Activated CD8-positive, alpha-beta T cell treated with anti-CD3 and anti-CD28 coated beads for 36 hours (primary cell): ENCODE data around the gene CDS2. TPM values are rescaled to one million over a fixed set of nuclear protein-coding genes. Genes with fewer than 3 reads are reported as not detected.

Experiments
- ATAC-seq: fragments of 200-7000 bp; cut with Tn5 transposase; one replicate; pipeline ENCODE4 v1.10.0; 2021; ENCODE audit warnings: mild to moderate bottlenecking, moderate library complexity
- CTCF ChIA-PET: fragments of 350-600 bp; sonication (Branson Sonifier 250); formaldehyde crosslinking; loops from one replicate; lab custom pipeline; 2021; ENCODE audit warnings: antibody characterized with exemption; lab: Charles Lee
- POLR2A ChIA-PET: fragments of 350-600 bp; sonication (Branson Sonifier 250); formaldehyde crosslinking; loops from one replicate; lab custom pipeline; 2021; ENCODE audit warnings: antibody characterized with exemption; lab: Charles Lee
- DNase-seq: peaks from one replicate; pipeline ENCODE4 v3.0.0-alpha.2; 2020
- H3K27ac Mint-ChIP-seq: one replicate; pipeline ENCODE4 v1.8.0; 2021; ENCODE audit warnings: mild to moderate bottlenecking, mixed read lengths
- H3K27me3 Mint-ChIP-seq: one replicate; pipeline ENCODE4 v1.8.0; 2021; ENCODE audit warnings: mixed read lengths
- H3K36me3 Mint-ChIP-seq: one replicate; pipeline ENCODE4 v1.8.0; 2021; ENCODE audit warnings: low read depth, mixed read lengths
- H3K4me1 Mint-ChIP-seq: one replicate; pipeline ENCODE4 v1.8.0; 2021; ENCODE audit warnings: low read depth, mixed read lengths
- H3K4me3 Mint-ChIP-seq: one replicate; pipeline ENCODE4 v1.8.0; 2021; ENCODE audit warnings: mild to moderate bottlenecking, moderate library complexity, mixed read lengths
- H3K9me3 Mint-ChIP-seq: one replicate; pipeline ENCODE4 v1.8.0; 2021; ENCODE audit warnings: mixed read lengths
- intact Hi-C: fragments of 100-400 bp; cut with micrococcal nuclease; formaldehyde crosslinking; loops from one replicate; pipeline ENCODE4 v1.10.0; 2022
- total RNA-seq, 2 experiments: library from RNA; stranded (reverse); gene quantifications; one replicate each; pipeline ENCODE4 v1.2.3, GENCODE V29; 2021
- TF ChIP-seq, protein P1 (sequence below): fragments of 200-600 bp; IDR thresholded peaks from one replicate; pipeline ENCODE4 v1.8.0; 2022; ENCODE audit warnings: antibody characterized with exemption, mild to moderate bottlenecking

The CDS2 gene
- total RNA-seq, 2 experiments from 2014 or later = 30.2 to 34.7 TPM

DNA sequence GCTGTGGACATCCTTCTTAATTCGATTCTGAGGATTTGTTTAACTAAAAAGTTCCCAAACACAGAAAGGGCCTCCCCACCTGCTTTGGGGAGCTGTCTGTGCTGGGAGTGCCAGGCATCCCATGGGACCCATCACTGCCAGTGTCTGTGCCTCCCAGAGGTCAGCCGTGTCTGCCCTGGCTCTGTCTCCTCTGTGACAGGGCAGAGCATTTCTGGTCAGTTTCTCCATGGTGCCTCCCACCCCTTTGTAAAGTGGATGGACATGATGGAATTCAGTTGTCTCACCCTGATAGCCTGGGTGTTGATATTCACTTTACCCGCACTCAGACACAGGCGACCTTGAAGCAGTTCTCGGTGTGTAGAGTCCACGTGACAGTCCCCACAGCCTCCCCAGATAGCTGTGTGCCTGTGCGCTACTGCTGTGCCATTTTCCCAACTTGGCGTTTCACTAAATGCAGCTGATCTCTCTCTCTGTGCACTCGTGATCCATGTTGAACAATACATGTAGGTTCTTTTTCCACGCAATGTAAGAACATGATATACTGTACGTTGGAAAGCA lies 70.5 kb downstream of the CDS2 start:
- ChIA-PET POLR2A (no interaction called here), CTCF (no interaction called here)
- DNase-seq = no peak
- Mint-ChIP-seq H3K4me3 (no peak overlapping the region), H3K4me1 (peaks cover 7% of the 10 kb centered on the region), H3K27me3 (no peaks in the 10 kb centered on the region), H3K27ac (no peak overlapping the region), H3K9me3 (no peaks in the 10 kb centered on the region), H3K36me3 (peaks cover 15% of the 10 kb centered on the region)
- intact Hi-C loops = no loop called here
- no peak for ATAC-seq
- TF ChIP-seq, protein P1, sequence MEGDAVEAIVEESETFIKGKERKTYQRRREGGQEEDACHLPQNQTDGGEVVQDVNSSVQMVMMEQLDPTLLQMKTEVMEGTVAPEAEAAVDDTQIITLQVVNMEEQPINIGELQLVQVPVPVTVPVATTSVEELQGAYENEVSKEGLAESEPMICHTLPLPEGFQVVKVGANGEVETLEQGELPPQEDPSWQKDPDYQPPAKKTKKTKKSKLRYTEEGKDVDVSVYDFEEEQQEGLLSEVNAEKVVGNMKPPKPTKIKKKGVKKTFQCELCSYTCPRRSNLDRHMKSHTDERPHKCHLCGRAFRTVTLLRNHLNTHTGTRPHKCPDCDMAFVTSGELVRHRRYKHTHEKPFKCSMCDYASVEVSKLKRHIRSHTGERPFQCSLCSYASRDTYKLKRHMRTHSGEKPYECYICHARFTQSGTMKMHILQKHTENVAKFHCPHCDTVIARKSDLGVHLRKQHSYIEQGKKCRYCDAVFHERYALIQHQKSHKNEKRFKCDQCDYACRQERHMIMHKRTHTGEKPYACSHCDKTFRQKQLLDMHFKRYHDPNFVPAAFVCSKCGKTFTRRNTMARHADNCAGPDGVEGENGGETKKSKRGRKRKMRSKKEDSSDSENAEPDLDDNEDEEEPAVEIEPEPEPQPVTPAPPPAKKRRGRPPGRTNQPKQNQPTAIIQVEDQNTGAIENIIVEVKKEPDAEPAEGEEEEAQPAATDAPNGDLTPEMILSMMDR = no peak

DNA sequence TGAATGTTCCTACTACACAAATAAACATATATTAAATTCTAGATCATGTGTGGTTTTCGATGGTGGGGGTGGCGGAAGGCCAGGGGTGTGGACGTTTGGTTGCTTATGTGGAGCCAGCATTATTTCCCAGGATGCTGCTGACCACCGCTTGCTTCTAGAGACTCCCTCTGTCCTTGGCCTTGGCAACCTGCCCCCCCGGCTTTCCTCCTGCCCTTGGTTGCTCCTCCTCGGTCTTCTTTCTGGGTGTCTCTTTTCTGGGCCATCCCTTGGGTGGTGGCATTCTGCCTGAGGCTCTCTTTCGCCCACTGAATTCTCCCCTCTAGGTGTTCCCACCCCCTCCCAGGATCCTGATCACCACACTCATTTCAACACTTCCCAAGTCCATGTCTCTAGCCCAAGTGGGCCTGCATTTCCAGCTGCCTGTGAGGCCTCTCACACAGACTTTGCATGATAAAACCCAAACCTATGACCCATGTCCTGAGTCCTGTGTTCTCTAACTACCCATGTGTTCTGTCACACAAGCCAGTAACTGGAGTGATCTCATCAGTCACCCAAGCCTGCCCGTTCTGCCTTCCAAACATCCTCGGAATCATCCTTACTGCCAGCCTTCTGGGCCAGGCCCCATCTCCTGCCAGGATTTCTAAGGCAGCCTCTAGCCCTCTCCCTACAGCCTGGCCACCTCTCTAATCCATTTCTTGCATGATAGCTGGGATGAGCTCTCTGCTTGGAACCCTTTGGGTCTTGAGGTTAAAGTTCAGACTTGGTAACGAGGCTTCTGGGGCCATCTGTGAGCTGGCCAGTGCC lies 71.2 kb downstream of the CDS2 start:
- Mint-ChIP-seq H3K4me3 (no peak overlapping the region), H3K9me3 (no peaks in the 10 kb centered on the region), H3K27me3 (no peaks in the 10 kb centered on the region), H3K4me1 (peaks cover 1% of the 10 kb centered on the region), H3K36me3 (peaks cover 15% of the 10 kb centered on the region), H3K27ac (no peak overlapping the region)
- ATAC-seq = no peak
- CTCF ChIA-PET = interaction anchor here (0.7 kb wide), 1 partner anchor 9 kb away, joined by 3 read pairs; no protein-coding TSS in a partner anchor
- TF ChIP-seq, protein P1 = no peak
- no peak for DNase-seq
- POLR2A ChIA-PET = interaction anchor here (0.7 to 0.8 kb wide), 2 partner anchors 80 to 83 kb away, joined by 3 to 4 read pairs; no protein-coding TSS in a partner anchor
- intact Hi-C loops = no loop called here

DNA sequence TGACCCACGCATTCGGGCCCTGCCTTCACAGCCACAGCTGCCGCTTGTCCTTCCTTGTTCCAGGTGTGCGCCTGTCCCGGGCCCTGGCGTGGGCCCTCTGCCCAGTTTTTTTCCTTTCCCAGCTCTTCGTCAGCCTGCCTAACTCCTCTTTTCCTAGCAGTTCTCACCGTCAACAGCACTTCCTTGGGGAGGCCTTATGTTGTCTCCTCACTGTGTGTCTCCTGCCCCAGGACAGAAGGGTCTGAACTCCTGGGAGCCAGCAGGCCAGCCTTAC lies 71.8 kb downstream of the CDS2 start:
- H3K4me3 Mint-ChIP-seq = no peak overlapping the region
- H3K4me1 Mint-ChIP-seq = no peaks in the 10 kb centered on the region
- no peaks in the 10 kb centered on the region for H3K27me3 Mint-ChIP-seq
- intact Hi-C loops = no loop called here
- no peaks in the 10 kb centered on the region for H3K9me3 Mint-ChIP-seq
- DNase-seq (no peak), ATAC-seq (no peak)
- no peak overlapping the region for H3K27ac Mint-ChIP-seq
- POLR2A ChIA-PET = interaction anchor here (0.7 to 0.8 kb wide), 2 partner anchors 81 to 83 kb away, joined by 3 to 4 read pairs; no protein-coding TSS in a partner anchor
- CTCF ChIA-PET = interaction anchor here (0.7 kb wide), 1 partner anchor 8 kb away, joined by 3 read pairs; no protein-coding TSS in a partner anchor
- peaks cover 15% of the 10 kb centered on the region for H3K36me3 Mint-ChIP-seq
- TF ChIP-seq, protein P1 = no peak

DNA sequence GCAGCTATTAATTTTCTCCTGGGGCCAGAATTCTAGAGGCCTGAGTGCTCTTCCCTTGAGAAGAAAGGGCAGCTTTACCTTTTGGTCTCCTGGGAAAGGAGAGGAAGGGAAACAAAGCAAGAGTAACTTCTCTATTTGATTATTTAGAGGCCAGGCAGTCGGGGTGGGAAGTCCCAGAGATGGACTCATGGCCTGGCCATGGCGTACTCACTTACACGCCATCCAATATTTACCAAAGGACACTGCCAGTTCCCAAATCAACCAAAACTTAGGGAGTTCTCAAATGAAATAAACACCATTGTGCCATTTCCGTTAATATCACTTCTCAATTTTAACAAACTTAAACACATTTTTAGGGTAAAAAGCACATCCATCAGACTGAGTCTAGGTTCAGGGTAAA lies 76.6 kb downstream of the CDS2 start:
- intact Hi-C loops = no loop called here
- POLR2A ChIA-PET = no interaction called here
- no peak for ATAC-seq
- no peaks in the 10 kb centered on the region for H3K9me3 Mint-ChIP-seq
- no peaks in the 10 kb centered on the region for H3K27me3 Mint-ChIP-seq
- TF ChIP-seq, protein P1 = no peak
- no peak for DNase-seq
- no peaks in the 10 kb centered on the region for H3K4me1 Mint-ChIP-seq
- no peak overlapping the region for H3K4me3 Mint-ChIP-seq
- no peak overlapping the region for H3K27ac Mint-ChIP-seq
- CTCF ChIA-PET = interaction anchor here (3.5 to 14.2 kb wide), 3 partner anchors 12 to 245 kb away, joined by 35 to 165 read pairs (median 55); no protein-coding TSS in a partner anchor
- H3K36me3 Mint-ChIP-seq = peaks cover 10% of the 10 kb centered on the region
